Measurements from ENCODE around the gene DNASE1L3.
A peak's percentile ranks its signal among the peaks of the same experiment; 100 is the strongest.
"Not testable (repeated sequence)": the region's sequence is repeated elsewhere in the genome, so short reads cannot be mapped to it uniquely, and the experiment has no call there.

DNASE1L3 gene

DNA sequence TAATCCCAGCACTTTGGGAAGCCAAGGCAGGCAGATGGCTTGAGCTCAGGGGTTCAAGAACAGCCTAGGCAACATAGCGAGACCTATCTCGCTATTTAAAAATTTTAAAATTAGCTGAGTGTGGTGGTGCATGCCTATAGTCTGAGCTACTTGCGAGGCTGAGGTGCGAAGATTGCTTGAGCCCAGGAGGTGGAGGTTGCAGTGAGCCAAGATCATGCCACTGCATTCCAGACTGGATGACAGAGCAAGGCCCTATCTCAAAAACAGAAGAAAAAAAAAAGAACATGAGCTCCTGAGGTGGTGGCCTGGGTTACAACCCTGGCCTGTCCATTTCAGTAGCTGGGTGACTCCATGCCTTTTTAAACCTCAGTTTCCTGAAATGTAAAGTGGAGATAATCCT is 7.2 kb downstream of the DNASE1L3 start:
- FAIRE-seq = no peak
- DNase-seq (ENCODE audit: extremely low spot score, insufficient read length, low read depth) = no peak

DNA sequence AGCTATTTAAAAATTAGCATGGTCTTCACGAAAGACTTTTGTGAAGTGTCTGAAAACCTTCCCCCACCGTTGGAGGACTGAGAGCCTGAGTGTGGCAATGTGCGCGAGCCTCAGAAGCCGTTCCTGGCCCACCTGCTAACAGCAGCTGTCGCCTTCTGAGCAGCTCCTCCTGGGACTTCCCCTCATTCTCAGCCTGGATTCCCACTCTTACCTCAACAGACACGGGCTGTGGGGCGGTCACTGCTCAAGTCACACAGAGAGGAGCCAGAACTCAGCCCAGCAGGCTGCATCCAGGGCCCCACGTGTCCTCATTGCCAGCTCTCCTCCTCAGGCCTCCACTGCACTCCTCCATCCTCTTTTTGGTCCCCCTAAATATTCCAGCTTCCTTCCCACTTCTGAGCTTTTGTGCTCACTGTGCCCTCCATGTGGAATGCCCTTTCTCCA is 7.8 kb downstream of the DNASE1L3 start:
- DNase-seq (ENCODE audit: extremely low spot score, insufficient read length, low read depth) = no peak
- peak; percentile 78 for FAIRE-seq

GRCh38 chr3:58201451-58201850 is 9.3 kb downstream of the DNASE1L3 start:
- not testable (repeated sequence) for FAIRE-seq; DNase-seq (ENCODE audit: extremely low spot score, insufficient read length, low read depth)

GRCh38 chr3:58200846-58201355 is 9.9 kb downstream of the DNASE1L3 start:
- DNase-seq (ENCODE audit: extremely low spot score, insufficient read length, low read depth) (no peak), FAIRE-seq (peak; percentile 69)

DNA sequence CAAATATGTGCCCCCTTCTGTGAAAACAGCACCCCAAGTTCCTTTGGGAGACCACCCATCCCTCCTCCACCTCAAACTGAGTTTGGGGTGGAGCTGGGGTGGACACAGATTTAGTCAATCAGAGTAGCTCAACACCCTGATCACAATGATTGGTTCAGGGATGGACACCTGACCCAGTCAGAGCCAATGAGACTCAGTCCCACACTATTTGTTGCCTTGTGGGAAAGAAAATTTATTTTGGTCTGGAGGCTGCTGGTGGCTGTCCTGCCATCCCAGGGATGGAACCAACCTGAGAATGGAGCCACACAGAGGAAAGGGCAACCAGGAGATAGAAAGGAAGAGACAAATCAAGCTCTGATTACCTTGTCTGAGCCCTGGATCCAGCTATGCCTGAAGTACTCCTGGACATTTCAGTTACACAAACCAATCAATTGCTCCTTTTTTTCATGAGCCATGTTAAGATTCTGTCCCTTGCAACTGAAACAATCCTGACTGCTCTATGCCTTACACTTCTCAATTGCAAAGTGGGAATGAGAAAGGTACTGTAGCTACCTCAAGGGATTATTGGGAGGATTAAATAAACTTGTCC is 10.6 kb downstream of the DNASE1L3 start:
- FAIRE-seq = peak; percentile 44
- no peak for DNase-seq (ENCODE audit: extremely low spot score, insufficient read length, low read depth)

DNA sequence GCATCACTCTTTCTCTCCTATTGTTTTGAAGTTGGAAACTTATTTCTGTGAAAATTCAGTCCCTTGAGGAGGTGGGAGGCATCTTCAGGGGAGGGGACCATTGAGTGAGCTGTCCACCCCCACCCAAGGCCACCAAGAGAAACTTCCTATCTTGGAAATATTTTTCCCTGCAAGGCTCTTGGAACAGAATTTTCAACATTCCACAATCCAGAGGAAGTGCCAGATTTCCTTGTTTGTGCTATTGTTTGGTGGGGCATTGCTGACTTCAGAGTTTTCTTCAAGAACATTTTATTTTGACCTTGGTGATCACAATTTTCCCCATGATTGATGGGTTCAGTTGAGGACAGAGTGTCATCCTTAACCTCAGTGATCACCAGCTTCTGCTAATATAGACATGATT is 12.0 kb downstream of the DNASE1L3 start:
- no peak for DNase-seq (ENCODE audit: extremely low spot score, insufficient read length, low read depth)
- FAIRE-seq = no peak

- no peak for DNase-seq (ENCODE audit: extremely low spot score, insufficient read length, low read depth)
- no peak for FAIRE-seq
These were observed 12.4 kb downstream of the DNASE1L3 start for GRCh38 chr3:58198362-58198761.

DNA sequence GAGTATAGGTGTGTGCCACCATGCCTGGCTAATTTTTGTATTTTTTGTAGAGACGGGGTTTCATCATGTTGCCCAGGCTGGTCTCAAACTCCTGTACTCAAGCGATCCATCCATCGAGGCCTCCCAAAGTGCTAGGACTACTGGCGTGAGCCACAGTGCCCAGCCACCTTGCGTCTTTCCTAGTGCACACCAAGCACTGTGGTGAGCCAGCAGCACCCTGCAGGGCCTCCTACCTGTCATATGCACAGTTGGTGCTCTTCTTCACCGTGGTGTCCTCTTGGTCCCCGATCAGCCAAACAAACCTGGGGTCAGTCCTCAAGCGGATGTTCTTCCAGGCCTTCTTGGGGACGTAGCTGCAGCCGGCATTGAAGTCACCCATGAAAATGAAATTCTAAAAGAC is 13.2 kb downstream of the DNASE1L3 start:
- FAIRE-seq (no peak), DNase-seq (ENCODE audit: extremely low spot score, insufficient read length, low read depth) (no peak)

DNA sequence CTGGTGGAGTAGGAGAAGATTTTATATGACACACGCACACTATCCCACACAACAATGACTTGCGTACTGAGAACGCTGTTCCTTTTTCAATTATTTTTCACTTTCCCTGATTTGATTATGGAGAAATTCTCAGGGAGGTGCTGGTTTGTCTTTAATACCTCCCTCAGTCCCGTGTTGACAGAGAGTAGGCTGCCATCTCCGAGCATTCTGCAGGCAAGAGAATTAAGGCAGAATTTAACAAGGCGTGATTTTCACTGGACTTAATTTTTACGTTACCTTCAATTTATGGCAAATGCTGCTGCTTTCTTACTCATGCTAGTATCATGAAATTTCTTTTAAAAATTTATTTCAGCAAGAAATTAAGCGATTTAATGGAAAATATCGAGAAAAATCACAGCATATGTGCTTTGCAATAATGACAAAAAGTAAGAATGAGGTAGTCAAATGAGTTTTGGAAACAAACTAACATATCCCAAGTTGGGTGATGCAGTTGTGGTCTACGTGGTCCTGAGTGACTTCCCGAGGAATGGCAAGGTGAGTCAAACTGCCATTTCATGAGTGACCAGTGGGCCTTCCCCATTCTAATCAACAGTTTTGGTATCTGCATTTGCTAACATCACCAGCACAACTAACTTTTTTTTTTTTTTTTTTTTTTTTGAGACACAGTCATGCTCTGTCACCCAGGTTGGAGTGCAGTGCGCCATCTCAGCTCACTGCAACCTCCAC is 16.9 kb downstream of the DNASE1L3 start:
- no peak for FAIRE-seq
- DNase-seq (ENCODE audit: extremely low spot score, insufficient read length, low read depth) = no peak

DNA sequence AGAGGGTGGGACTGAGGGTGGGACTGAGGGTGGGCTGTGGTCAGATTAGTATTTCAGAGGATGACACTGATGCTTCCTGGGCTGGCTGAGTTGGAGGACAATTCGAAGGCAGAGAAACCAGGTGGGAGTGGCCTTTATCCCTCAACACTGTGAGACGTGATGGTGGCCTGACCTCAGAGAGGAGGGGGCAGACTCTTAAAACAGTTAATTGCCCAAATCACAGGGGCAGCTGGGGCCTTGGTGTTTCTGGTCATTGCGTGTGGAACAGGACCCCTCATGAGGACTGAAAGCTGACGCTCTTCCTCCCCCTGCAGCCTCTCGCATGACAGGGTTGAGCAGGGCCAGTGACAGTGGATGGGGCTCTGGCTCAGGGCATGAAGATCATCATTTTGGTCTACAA is 18.7 kb downstream of the DNASE1L3 start:
- FAIRE-seq (no peak), DNase-seq (ENCODE audit: extremely low spot score, insufficient read length, low read depth) (no peak)

- DNase-seq (ENCODE audit: extremely low spot score, insufficient read length, low read depth) (no peak), FAIRE-seq (no peak)
These were observed 19.3 kb downstream of the DNASE1L3 start for GRCh38 chr3:58191361-58191991.

DNA sequence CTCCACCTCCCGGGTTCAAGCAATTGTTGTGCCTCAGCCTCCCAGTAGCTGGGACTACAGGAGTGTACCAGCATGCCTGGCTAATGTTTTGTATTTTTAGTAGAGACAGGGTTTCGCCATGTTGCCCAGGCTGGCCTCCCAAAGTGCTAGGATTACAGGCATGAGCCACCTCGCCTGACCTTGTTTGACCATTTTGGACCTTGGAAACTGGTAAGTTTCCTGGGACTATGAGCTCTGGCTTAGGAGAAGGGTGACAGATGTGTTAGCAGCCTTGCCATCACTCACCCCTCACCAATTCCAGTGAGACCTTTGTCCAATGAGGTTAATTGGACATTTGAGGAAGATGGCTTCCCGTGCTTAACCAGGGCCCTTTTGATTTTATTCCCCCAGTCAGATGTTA is 19.9 kb downstream of the DNASE1L3 start:
- no peak for FAIRE-seq
- DNase-seq (ENCODE audit: extremely low spot score, insufficient read length, low read depth) = no peak

DNA sequence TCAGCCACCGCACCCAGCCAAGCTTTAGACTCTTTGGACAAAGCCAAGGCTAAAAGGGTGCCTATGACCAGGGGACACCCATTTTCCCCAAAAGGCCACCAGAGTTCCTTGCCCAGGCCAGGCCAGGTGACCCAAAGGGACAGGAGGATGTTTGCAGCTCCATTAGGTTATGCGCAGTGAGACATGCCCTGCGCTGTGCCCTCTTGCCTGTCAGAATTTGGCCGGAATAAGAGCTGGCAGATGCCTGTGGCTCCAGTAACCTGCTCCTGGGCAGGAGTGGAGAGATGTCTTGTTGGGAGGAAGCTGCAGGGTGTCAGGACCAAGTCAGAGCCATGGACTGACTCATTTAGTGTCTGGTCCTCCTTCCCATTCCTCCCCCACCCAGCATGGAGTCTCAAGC is 20.5 kb downstream of the DNASE1L3 start:
- DNase-seq (ENCODE audit: extremely low spot score, insufficient read length, low read depth) (no peak), FAIRE-seq (no peak)

DNA sequence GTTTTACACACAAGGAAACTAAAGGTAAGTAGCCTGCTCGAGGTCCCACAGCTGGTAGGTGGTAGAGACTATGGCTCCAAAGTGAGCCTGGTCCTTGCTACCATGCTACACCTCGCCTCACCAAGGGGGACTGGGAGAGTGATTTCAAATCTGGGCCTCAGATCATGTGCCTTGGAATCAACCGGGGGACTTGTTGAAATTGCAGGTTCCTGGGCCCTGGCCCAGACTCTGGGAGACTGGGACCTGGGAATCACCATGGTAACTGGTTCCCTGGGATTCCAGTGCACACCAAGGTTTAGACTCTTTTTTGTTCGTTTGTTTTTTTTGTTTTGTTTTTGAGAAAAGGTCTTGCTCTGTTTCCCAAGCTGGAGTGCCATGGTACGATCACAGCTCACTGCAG is 21.1 kb downstream of the DNASE1L3 start:
- DNase-seq (ENCODE audit: extremely low spot score, insufficient read length, low read depth) = no peak
- no peak for FAIRE-seq

DNA sequence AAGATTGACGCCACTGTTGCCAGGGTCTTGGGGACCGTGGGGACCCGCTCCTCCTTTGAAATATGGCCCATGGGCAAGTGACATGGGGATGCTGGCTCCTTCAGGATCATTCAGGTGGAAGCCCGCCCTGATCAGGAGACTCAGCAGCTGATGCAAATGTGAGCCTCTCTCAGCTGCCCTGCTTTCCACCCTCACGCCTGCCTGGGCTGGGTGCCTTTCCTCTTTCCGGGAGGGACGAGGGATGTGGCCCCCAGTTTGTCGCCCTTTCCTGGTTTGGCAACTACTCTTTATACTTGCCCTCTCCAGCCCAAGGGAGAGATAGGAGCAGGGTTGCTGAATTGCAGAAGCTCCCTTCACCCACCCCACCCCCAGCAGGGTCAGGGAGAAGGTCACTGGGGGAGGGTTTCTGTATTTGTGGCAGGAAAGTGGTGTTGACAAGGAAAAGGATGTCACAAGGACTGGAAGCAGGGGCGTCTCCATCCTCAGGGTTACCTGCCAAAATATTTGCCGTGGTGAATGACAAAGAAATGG is 21.8 kb downstream of the DNASE1L3 start:
- no peak for FAIRE-seq
- no peak for DNase-seq (ENCODE audit: extremely low spot score, insufficient read length, low read depth)

- no peak for DNase-seq (ENCODE audit: extremely low spot score, insufficient read length, low read depth)
- no peak for FAIRE-seq
These were observed 22.6 kb downstream of the DNASE1L3 start for GRCh38 chr3:58188173-58188564.

GRCh38 chr3:58184982-58185360 is 25.8 kb downstream of the DNASE1L3 start:
- DNase-seq (ENCODE audit: extremely low spot score, insufficient read length, low read depth) (no peak), FAIRE-seq (no peak)

- no peak for FAIRE-seq
- DNase-seq (ENCODE audit: extremely low spot score, insufficient read length, low read depth) = no peak
These were observed 26.3 kb downstream of the DNASE1L3 start for GRCh38 chr3:58184309-58184981.

DNA sequence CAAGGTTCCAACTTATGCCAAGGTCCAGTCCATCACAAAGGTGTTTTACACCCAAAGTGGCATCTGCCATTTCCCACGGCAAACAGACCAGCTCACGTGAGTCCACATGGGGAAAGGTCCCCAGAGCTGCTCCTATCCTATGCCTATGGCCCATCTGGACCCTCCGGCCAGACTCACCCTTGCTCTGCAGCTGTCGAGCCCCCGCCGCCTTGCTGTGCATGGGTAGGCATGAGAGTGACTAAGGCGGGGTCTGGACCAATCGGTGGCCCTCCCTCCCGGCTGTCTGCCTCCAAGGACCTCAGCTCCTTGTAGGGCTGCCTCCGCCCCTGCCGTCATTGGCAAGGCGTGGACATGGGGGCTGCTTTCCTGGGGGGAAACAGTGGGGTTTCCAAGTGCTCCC is 26.9 kb downstream of the DNASE1L3 start:
- FAIRE-seq (no peak), DNase-seq (ENCODE audit: extremely low spot score, insufficient read length, low read depth) (no peak)

DNA sequence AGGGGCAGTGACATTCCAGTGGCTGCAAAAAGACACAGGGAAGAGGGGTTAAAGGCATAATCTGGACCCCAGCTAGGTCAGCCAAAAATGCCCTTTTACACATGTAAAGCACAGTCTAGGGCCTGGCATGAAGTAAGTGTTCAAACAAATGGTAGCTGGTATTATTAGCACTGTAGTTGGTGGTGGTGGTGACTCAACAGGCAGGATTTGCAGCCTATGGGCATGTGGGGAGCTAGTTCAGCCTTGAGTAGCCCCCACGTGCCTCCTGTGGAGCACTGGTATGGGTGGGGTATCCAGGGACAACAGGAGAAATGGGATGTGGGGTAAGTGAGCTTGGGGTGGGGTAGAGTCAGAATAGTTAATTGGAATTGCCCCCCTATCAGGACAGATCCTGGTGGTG is 27.6 kb downstream of the DNASE1L3 start:
- DNase-seq (ENCODE audit: extremely low spot score, insufficient read length, low read depth) = no peak
- no peak for FAIRE-seq

All from GM18507 (cell line).